Activated naive CD8-positive, alpha-beta T cell (primary cell): ENCODE measurements around the gene FNBP1.
"Not testable (repeated sequence)": the region's sequence is repeated elsewhere in the genome, so short reads cannot be mapped to it uniquely, and the experiment has no call there.

Source experiments
- H3K27ac Mint-ChIP-seq: one replicate; pipeline ENCODE4 v1.8.0; 2021; ENCODE audit warnings: mixed read lengths
- H3K27me3 Mint-ChIP-seq: one replicate; pipeline ENCODE4 v1.8.0; 2021; ENCODE audit warnings: mixed read lengths
- H3K36me3 Mint-ChIP-seq: one replicate; pipeline ENCODE4 v1.8.0; 2021; ENCODE audit warnings: mixed read lengths
- H3K4me1 Mint-ChIP-seq: one replicate; pipeline ENCODE4 v1.8.0; 2021; ENCODE audit warnings: low read depth, mixed read lengths
- H3K4me3 Mint-ChIP-seq: one replicate; pipeline ENCODE4 v1.8.0; 2021; ENCODE audit warnings: mild to moderate bottlenecking, mixed read lengths
- H3K9me3 Mint-ChIP-seq: one replicate; pipeline ENCODE4 v1.8.0; 2021; ENCODE audit warnings: low read depth, mixed read lengths

The FNBP1 gene

GRCh38 chr9:129946246-129946995 lies 96.6 kb downstream of the FNBP1 start:
- H3K4me1 Mint-ChIP-seq: peaks cover 52% of the 10 kb centered on the region
- H3K27ac Mint-ChIP-seq: peak overlapping the region; percentile 95
- peaks cover 24% of the 10 kb centered on the region for H3K36me3 Mint-ChIP-seq

DNA sequence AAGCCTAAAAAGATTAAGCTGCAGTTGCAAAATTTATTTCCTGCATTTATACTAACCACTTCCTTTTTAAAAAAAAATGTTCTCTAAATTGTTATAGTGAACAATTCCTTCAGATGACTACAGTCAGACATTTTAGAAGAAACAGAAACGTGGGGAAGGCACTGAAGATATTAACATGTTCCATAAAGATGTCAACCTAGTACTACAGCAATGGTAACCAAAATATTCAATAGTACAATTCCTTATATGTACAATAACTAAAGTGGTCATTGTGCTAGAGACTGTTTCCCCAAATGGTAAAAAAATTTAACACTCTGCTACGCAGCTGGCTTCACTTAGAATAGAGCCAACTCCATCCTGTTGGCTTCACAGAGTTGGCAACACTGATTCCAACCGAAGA lies 97.7 kb downstream of the FNBP1 start:
- peaks cover 25% of the 10 kb centered on the region for H3K36me3 Mint-ChIP-seq
- peak overlapping the region; percentile 87 for H3K27ac Mint-ChIP-seq
- H3K27me3 Mint-ChIP-seq: no peaks in the 10 kb centered on the region
- no peaks in the 10 kb centered on the region for H3K9me3 Mint-ChIP-seq
- peaks cover 49% of the 10 kb centered on the region for H3K4me1 Mint-ChIP-seq
- peak overlapping the region; percentile 14 for H3K4me3 Mint-ChIP-seq

More at GRCh38 chr9:129946246-129946995, 96.6 kb downstream of the FNBP1 start:
- no peaks in the 10 kb centered on the region for H3K27me3 Mint-ChIP-seq
- peak overlapping the region; percentile 42 for H3K4me3 Mint-ChIP-seq
- H3K9me3 Mint-ChIP-seq: no peaks in the 10 kb centered on the region

- Mint-ChIP-seq H3K27me3 (no peaks in the 10 kb centered on the region), H3K4me3 (peak overlapping the region; percentile 8), H3K9me3 (no peaks in the 10 kb centered on the region), H3K27ac (peak overlapping the region; percentile 87), H3K36me3 (peaks cover 26% of the 10 kb centered on the region), H3K4me1 (peaks cover 49% of the 10 kb centered on the region)
These were observed 98.4 kb downstream of the FNBP1 start for GRCh38 chr9:129944506-129945116.

- Mint-ChIP-seq H3K27ac (peak overlapping the region; percentile 88), H3K9me3 (no peaks in the 10 kb centered on the region), H3K36me3 (peaks cover 19% of the 10 kb centered on the region), H3K27me3 (no peaks in the 10 kb centered on the region), H3K4me1 (peaks cover 48% of the 10 kb centered on the region), H3K4me3 (peak overlapping the region; percentile 28)
These were observed 103.6 kb downstream of the FNBP1 start for GRCh38 chr9:129939431-129939830.

- Mint-ChIP-seq H3K27me3 (no peaks in the 10 kb centered on the region), H3K4me1 (peaks cover 52% of the 10 kb centered on the region), H3K36me3 (peaks cover 19% of the 10 kb centered on the region), H3K9me3 (no peaks in the 10 kb centered on the region), H3K4me3 (no peak overlapping the region), H3K27ac (peak overlapping the region; percentile 88)
These were observed 104.6 kb downstream of the FNBP1 start for GRCh38 chr9:129938291-129938979.

GRCh38 chr9:129937879-129938278 lies 105.1 kb downstream of the FNBP1 start:
- H3K4me1 Mint-ChIP-seq: peaks cover 54% of the 10 kb centered on the region

DNA sequence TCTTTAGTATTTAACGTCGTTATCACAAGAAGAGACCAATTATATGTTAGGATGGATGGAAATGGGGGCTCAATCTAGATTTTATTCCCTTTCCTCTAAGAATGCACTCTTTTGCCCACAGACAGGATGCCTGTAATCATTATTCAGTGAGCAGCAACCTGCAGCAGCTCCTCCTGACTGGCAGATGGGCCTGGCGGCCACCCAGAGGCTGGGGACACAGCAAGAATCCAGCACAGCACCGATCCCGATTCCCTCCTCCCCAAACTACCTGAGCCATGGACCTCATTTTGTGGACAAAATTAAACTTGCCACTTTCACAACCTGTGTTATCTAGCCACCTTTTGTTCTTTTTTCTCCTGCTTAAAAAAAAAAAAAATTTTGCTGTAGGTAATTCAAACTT lies 106.8 kb downstream of the FNBP1 start:
- peak overlapping the region; percentile 94 for H3K27ac Mint-ChIP-seq
- H3K4me3 Mint-ChIP-seq: no peak overlapping the region
- peaks cover 64% of the 10 kb centered on the region for H3K4me1 Mint-ChIP-seq
- no peaks in the 10 kb centered on the region for H3K9me3 Mint-ChIP-seq
- no peaks in the 10 kb centered on the region for H3K27me3 Mint-ChIP-seq
- peaks cover 11% of the 10 kb centered on the region for H3K36me3 Mint-ChIP-seq

More at GRCh38 chr9:129937879-129938278, 105.1 kb downstream of the FNBP1 start:
- H3K9me3 Mint-ChIP-seq, H3K27me3 Mint-ChIP-seq, H3K4me3 Mint-ChIP-seq: not testable (repeated sequence)
- Mint-ChIP-seq H3K36me3 (peaks cover 17% of the 10 kb centered on the region), H3K27ac (peak overlapping the region; percentile 28)

- peak overlapping the region; percentile 12 for H3K4me3 Mint-ChIP-seq
- peaks cover 63% of the 10 kb centered on the region for H3K4me1 Mint-ChIP-seq
- no peaks in the 10 kb centered on the region for H3K27me3 Mint-ChIP-seq
These were observed 108.2 kb downstream of the FNBP1 start for GRCh38 chr9:129934780-129935179.

GRCh38 chr9:129934041-129934591 lies 108.9 kb downstream of the FNBP1 start:
- Mint-ChIP-seq H3K27ac (peak overlapping the region; percentile 94), H3K36me3 (peaks cover 12% of the 10 kb centered on the region), H3K4me3 (peak overlapping the region; percentile 73), H3K9me3 (no peaks in the 10 kb centered on the region), H3K4me1 (peaks cover 61% of the 10 kb centered on the region), H3K27me3 (no peaks in the 10 kb centered on the region)

More at GRCh38 chr9:129934780-129935179, 108.2 kb downstream of the FNBP1 start:
- H3K9me3 Mint-ChIP-seq: no peaks in the 10 kb centered on the region
- H3K27ac Mint-ChIP-seq: peak overlapping the region; percentile 94
- H3K36me3 Mint-ChIP-seq: peaks cover 10% of the 10 kb centered on the region

GRCh38 chr9:129933185-129934040 lies 109.6 kb downstream of the FNBP1 start:
- Mint-ChIP-seq H3K27me3 (no peaks in the 10 kb centered on the region), H3K4me3 (peak overlapping the region; percentile 73), H3K4me1 (peaks cover 54% of the 10 kb centered on the region), H3K27ac (peak overlapping the region; percentile 94), H3K9me3 (no peaks in the 10 kb centered on the region), H3K36me3 (peaks cover 10% of the 10 kb centered on the region)

- Mint-ChIP-seq H3K27ac (peak overlapping the region; percentile 94), H3K27me3 (no peaks in the 10 kb centered on the region), H3K4me1 (peaks cover 51% of the 10 kb centered on the region), H3K4me3 (peak overlapping the region; percentile 73), H3K36me3 (peaks cover 10% of the 10 kb centered on the region), H3K9me3 (no peaks in the 10 kb centered on the region)
These were observed 110.5 kb downstream of the FNBP1 start for GRCh38 chr9:129932303-129933151.

DNA sequence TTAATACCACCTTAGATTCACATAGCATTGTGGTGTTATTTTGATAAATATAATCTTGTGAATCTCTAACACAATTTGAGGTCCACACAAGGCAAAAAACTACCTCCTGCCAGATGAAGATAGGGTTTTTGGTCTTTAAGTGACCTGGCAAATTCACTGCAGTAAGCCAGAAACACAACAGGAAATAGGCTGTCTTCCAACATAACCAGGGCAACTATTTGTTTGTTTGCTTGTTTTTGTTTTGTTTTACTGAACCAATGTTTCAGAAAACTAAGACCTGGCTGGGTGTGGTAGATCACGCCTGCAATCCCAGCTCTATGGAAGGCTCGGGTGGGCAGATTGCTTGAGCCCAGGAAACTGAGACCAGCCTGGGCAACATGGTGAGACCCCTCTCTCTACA lies 112.2 kb downstream of the FNBP1 start:
- Mint-ChIP-seq H3K27ac (peak overlapping the region; percentile 80), H3K9me3 (no peaks in the 10 kb centered on the region), H3K4me1 (peaks cover 46% of the 10 kb centered on the region), H3K4me3 (no peak overlapping the region), H3K36me3 (peaks cover 10% of the 10 kb centered on the region), H3K27me3 (no peaks in the 10 kb centered on the region)

- peaks cover 10% of the 10 kb centered on the region for H3K36me3 Mint-ChIP-seq
- no peaks in the 10 kb centered on the region for H3K27me3 Mint-ChIP-seq
- H3K27ac Mint-ChIP-seq: peak overlapping the region; percentile 80
- peaks cover 42% of the 10 kb centered on the region for H3K4me1 Mint-ChIP-seq
- H3K4me3 Mint-ChIP-seq: no peak overlapping the region
- H3K9me3 Mint-ChIP-seq: no peaks in the 10 kb centered on the region
These were observed 113.4 kb downstream of the FNBP1 start for GRCh38 chr9:129929496-129930125.
